ENCODE results near the gene RABL6.
"Not testable (repeated sequence)": the region's sequence is repeated elsewhere in the genome, so short reads cannot be mapped to it uniquely, and the experiment has no call there.

RABL6 gene

GRCh38 chr9:136840140-136840876, 32.6 kb downstream of the RABL6 start:
- no peak for DNase-seq (ENCODE audit: low read depth)
- no peak for TF ChIP-seq CTCF (conservative IDR thresholded peaks at IDR 0.05; ENCODE audit: control insufficient read depth, insufficient read depth, low read depth, low read length)

GRCh38 chr9:136840877-136841645, 33.3 kb downstream of the RABL6 start:
- peak; percentile 37 for DNase-seq (ENCODE audit: low read depth)
- H3K4me3 ChIP-seq (ENCODE audit: control insufficient read depth, low read depth, low read length), result no peak overlapping the region
- no peak for TF ChIP-seq CTCF (conservative IDR thresholded peaks at IDR 0.05; ENCODE audit: control insufficient read depth, insufficient read depth, low read depth, low read length)

More at GRCh38 chr9:136840140-136840876, 32.6 kb downstream of the RABL6 start:
- no peak overlapping the region for H3K4me3 ChIP-seq (ENCODE audit: control insufficient read depth, low read depth, low read length)

GRCh38 chr9:136841646-136842379, 34.1 kb downstream of the RABL6 start:
- H3K4me3 ChIP-seq (ENCODE audit: control insufficient read depth, low read depth, low read length); DNase-seq (ENCODE audit: low read depth): not testable (repeated sequence)

- peak; percentile 67 for DNase-seq (ENCODE audit: low read depth)
Observed at GRCh38 chr9:136842380-136842948, 34.7 kb downstream of the RABL6 start, which contains the start of gene AJM1. Gene AJM1, plus strand, starts transcription at chr9:136842478. Its CDS starts 1,937 bp downstream, at chr9:136844415.

GRCh38 chr9:136843159-136843800, 35.5 kb downstream of the RABL6 start:
- not testable (repeated sequence) for DNase-seq (ENCODE audit: low read depth); H3K4me3 ChIP-seq (ENCODE audit: control insufficient read depth, low read depth, low read length)

More at GRCh38 chr9:136842380-136842948, 34.7 kb downstream of the RABL6 start, which contains the start of gene AJM1:
- peak within 1 kb of the TSS; percentile 38 for H3K4me3 ChIP-seq (ENCODE audit: control insufficient read depth, low read depth, low read length)
- TF ChIP-seq CTCF (conservative IDR thresholded peaks at IDR 0.05; ENCODE audit: control insufficient read depth, insufficient read depth, low read depth, low read length), result peak; percentile 75

- not testable (repeated sequence) for H3K4me3 ChIP-seq (ENCODE audit: control insufficient read depth, low read depth, low read length); DNase-seq (ENCODE audit: low read depth)
Observed at GRCh38 chr9:136843801-136844740, 36.3 kb downstream of the RABL6 start.

GRCh38 chr9:136844761-136845464, 37.2 kb downstream of the RABL6 start:
- no peak for DNase-seq (ENCODE audit: low read depth)
- TF ChIP-seq CTCF (conservative IDR thresholded peaks at IDR 0.05; ENCODE audit: control insufficient read depth, insufficient read depth, low read depth, low read length), result no peak
- no peak overlapping the region for H3K4me3 ChIP-seq (ENCODE audit: control insufficient read depth, low read depth, low read length)

All from fibroblast of mammary gland (primary cell).